Astrocyte (in vitro differentiated cells and primary cell): ENCODE measurements around the gene COQ8A.
"Not testable (repeated sequence)": the region's sequence is repeated elsewhere in the genome, so short reads cannot be mapped to it uniquely, and the experiment has no call there.

ENCODE experiments used
- CTCF ChIP-seq: IDR thresholded peaks from 2 replicates; pipeline ENCODE4 v1.5.1; 2011; ENCODE audit warnings: low read depth, mild to moderate bottlenecking, inconsistent platforms, low read length, moderate library complexity; ENCODE audit not compliant: insufficient read depth
- EZH2 ChIP-seq: IDR thresholded peaks from 2 replicates; pipeline ENCODE4 v1.6.1; 2012; ENCODE audit warnings: mild to moderate bottlenecking, low read length, inconsistent platforms; ENCODE audit not compliant: insufficient read depth

GRCh38 chr1:226929260-226930111 lies 10.6 kb upstream of the COQ8A start:
- not testable (repeated sequence) for TF ChIP-seq CTCF, EZH2
